ENCODE results near the gene ZFPL1. TPM values are rescaled to one million over a fixed set of nuclear protein-coding genes. Genes with fewer than 3 reads are reported as not detected.

Gene ZFPL1
- total and polyA plus RNA-seq, 7 experiments from 2014 or later = 24.2 to 53.0 (median 39.1) TPM

DNA sequence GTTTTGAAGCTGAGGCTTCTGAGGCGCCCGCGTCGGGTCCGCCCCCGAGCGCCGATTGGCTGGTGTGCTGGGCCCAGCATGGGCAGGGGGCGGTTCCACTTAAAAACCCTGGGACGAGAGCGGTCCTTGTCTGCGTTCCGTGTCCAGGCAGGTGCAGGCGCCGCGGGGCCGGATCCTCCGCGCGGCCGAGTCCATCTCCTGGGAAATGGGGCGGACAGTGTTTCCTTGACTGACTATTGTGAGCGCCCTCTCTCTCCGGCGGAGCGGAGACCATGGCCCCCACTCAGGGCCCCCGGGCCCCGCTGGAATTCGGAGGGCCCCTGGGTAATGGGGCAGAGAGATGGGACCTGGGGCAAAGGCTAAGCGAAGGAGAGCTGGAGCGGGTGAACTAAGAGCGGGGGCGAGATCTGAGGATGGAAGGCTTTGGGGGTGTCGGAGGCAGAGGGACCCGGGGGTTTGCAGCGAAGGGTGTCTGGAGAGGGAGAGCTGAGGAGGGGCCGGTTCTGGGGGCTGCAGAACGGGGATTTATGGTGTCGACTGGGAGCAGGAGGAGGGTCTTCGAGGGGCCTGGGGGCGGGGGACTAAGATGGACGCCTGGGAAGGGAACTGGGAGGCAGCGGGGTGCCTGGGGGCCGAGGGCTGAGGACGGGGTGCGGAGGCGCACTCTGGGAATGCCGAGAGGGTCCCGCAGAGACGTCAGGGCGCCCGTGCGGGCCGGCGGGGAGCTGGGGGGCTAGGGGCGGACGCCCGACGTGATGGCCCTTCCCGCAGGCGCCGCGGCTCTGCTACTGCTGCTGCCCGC, 27.9 kb downstream of the ZFPL1 start, which contains the start of gene TM7SF2:
Gene TM7SF2, plus strand, starts transcription at position 129 of the 802 bp plus-strand sequence. Its CDS starts 144 bp downstream, at position 273.
- Mint-ChIP-seq H3K36me3 (peaks cover 0 to 4% (median under 1%) of the 10 kb centered on the region in 5 donors), H3K9me3 (no peaks in the 10 kb centered on the region), H3K4me1 (peaks cover 17 to 52% (median 38%) of the 10 kb centered on the region in 7 donors), H3K4me3 (peak within 1 kb of the TSS; percentile 85 to 97 (median 89)), H3K27ac (peak within 1 kb of the TSS; percentile 80 to 100 (median 90)), H3K27me3 (no peaks in the 10 kb centered on the region)
- H3K36me3 ChIP-seq (ENCODE audit: control insufficient read depth in 2 of 3, insufficient read depth in 3 of 3, low read length in 3 of 3) = peaks cover 0 to 37% (median 4%) of the 10 kb centered on the region in 3 experiments
- no peaks in the 10 kb centered on the region for H3K9me3 ChIP-seq (ENCODE audit: control insufficient read depth in 2 of 3, low read length in 3 of 3)
- ATAC-seq = peak; percentile 82
- H3K27me3 ChIP-seq (ENCODE audit: control insufficient read depth in 2 of 2, insufficient read depth in 2 of 2, low read length in 2 of 2) = no peaks in the 10 kb centered on the region
- intact Hi-C loops (cut with micrococcal nuclease) = loop anchor here (1.0 to 10.0 kb wide), 9 partner anchors 10 to 400 kb away; partner anchors contain the start of genes ATG2A (in 1 of the 2), CAPN1 (in 1 of the 2), CDC42EP2 (in 1 of the 2) and FAU (in 1 of the 2)
- peak within 1 kb of the TSS; percentile 83 for H3K4me3 ChIP-seq (ENCODE audit: low read length)
- POLR2A ChIA-PET = interaction anchor here (0.6 to 7.5 kb wide), 17 partner anchors 10 to 967 kb away, joined by 3 to 98 read pairs (median 4); partner anchors contain the start of genes ARL2, CAPN1, CDCA5 and FAU
- peak; percentile 84 to 94 (median 92) for DNase-seq
- peaks cover 33 to 36% of the 10 kb centered on the region in 2 donors for H3K4me1 ChIP-seq (ENCODE audit: control insufficient read depth in 2 of 2, insufficient read depth in 2 of 2, low read length in 2 of 2)
- peak within 1 kb of the TSS; percentile 74 for H3K27ac ChIP-seq (ENCODE audit: low read depth, low read length)
- CTCF ChIA-PET = interaction anchor here (0.8 to 4.1 kb wide), 5 partner anchors 9 to 99 kb away, joined by 3 to 48 read pairs (median 4); partner anchors contain the start of genes FAU and MRPL49

DNA sequence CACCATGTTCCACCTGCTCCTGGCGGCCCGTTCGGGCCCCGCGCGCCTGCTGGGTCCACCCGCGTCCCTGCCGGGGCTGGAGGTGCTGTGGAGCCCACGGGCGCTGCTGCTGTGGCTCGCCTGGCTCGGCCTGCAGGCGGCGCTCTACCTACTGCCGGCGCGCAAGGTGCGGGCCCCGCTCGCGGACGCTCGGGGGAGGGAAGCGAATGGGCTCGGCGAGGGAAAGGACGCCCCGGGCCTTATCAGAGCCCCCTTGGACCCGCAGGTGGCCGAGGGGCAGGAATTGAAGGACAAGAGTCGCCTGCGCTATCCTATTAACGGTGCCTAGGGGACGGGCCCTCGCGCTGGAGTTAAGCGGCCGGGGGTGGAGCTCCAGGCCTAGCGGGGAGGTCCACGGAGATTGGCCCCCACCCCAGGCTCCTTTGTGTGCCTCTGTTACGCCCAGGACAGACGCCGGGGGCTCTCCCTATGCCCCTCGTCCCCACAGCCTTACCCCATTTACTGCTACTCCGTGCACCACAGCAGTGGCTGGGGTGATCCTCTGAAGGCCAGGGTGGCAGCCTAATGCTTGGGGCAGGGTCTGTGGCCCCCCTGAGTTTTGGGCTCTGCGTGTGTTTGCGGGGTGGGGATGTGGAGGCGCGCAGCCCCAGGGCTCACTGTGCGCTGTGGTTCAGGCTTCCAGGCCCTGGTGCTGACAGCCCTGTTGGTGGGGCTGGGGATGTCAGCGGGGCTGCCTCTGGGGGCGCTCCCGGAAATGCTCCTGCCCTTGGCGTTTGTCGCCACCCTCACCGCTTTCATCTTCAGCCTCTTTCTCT, 28.7 kb downstream of the ZFPL1 start:
- H3K27ac ChIP-seq (ENCODE audit: low read depth, low read length) = peak overlapping the region; percentile 74
- DNase-seq (peak; percentile 67 to 88 (median 81)), ATAC-seq (peak; percentile 69)
- POLR2A ChIA-PET = interaction anchor here (0.6 to 7.5 kb wide), 14 partner anchors 9 to 967 kb away, joined by 3 to 98 read pairs (median 4); partner anchors contain the start of genes CAPN1, CDCA5, FAU and MRPL49
- CTCF ChIA-PET = interaction anchor here (0.7 to 4.1 kb wide), 3 partner anchors 8 to 30 kb away, joined by 3 to 48 read pairs (median 3); partner anchors contain the start of genes FAU and MRPL49
- H3K4me1 ChIP-seq (ENCODE audit: control insufficient read depth in 2 of 2, insufficient read depth in 2 of 2, low read length in 2 of 2) = peaks cover 33 to 36% of the 10 kb centered on the region in 2 donors
- H3K9me3 ChIP-seq (ENCODE audit: control insufficient read depth in 2 of 3, low read length in 3 of 3) = no peaks in the 10 kb centered on the region
- Mint-ChIP-seq H3K36me3 (peaks cover 0 to 5% (median 3%) of the 10 kb centered on the region in 5 donors), H3K27me3 (no peaks in the 10 kb centered on the region), H3K4me3 (peak overlapping the region; percentile 83 to 97 (median 89)), H3K27ac (peak overlapping the region; percentile 76 to 100 (median 84)), H3K4me1 (peaks cover 17 to 55% (median 38%) of the 10 kb centered on the region in 7 donors), H3K9me3 (no peaks in the 10 kb centered on the region)
- no peaks in the 10 kb centered on the region for H3K27me3 ChIP-seq (ENCODE audit: control insufficient read depth in 2 of 2, insufficient read depth in 2 of 2, low read length in 2 of 2)
- peaks cover 0 to 29% (median 0%) of the 10 kb centered on the region in 3 experiments for H3K36me3 ChIP-seq (ENCODE audit: control insufficient read depth in 2 of 3, insufficient read depth in 3 of 3, low read length in 3 of 3)
- intact Hi-C loops (cut with micrococcal nuclease) = loop anchor here (1.0 to 10.0 kb wide), 5 partner anchors 70 to 400 kb away; partner anchors contain the start of genes ATG2A (in 1 of the 2), CDC42EP2 (in 1 of the 2), RASGRP2 (in 1 of the 2) and SAC3D1 (in 1 of the 2)
- peak overlapping the region; percentile 83 for H3K4me3 ChIP-seq (ENCODE audit: low read length)

DNA sequence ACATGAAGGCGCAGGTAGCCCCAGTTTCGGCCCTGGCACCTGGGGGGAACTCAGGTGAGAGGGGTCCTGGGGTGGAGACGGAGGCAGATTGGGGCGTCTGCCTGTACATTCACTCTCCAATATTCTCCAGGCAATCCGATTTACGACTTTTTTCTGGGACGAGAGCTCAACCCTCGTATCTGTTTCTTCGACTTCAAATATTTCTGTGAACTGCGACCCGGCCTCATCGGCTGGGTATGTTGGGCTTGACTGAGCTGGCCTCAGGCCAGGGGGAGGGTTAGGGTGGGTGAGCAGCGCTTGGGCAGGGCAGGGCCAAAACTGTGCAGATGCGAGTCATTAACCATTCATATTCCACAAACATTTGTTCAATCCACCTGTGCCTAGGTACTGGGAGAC, 29.3 kb downstream of the ZFPL1 start:
- H3K4me3 ChIP-seq (ENCODE audit: low read length) = peak overlapping the region; percentile 83

DNA sequence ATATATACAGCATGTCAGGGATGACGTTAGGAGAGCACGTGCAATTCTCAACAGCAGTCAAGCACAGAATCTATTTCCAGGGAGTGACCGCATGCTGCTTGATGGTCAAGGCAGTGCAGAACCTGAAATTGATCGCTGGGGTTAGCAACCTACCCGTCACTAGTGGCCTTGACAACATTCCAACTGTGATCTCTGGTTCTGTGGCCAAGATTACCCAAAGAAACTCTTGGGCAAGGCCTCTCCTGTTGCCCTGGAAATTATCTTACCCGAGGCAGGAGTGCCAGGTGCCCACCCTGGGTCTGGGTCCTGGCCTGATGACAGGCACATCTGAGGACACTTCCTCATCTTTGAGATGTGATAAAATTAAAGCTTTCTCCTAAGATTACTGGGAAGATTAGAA, 29.8 kb downstream of the ZFPL1 start:
- peak overlapping the region; percentile 41 to 100 (median 84) for H3K27ac Mint-ChIP-seq
- DNase-seq (no peak), ATAC-seq (no peak)
- peaks cover 4 to 28% (median 4%) of the 10 kb centered on the region in 3 experiments for H3K36me3 ChIP-seq (ENCODE audit: control insufficient read depth in 2 of 3, insufficient read depth in 3 of 3, low read length in 3 of 3)
- peaks cover 33 to 39% of the 10 kb centered on the region in 2 donors for H3K4me1 ChIP-seq (ENCODE audit: control insufficient read depth in 2 of 2, insufficient read depth in 2 of 2, low read length in 2 of 2)
- H3K4me3 Mint-ChIP-seq = peak overlapping the region; percentile 31 to 97 (median 88)
- ChIA-PET POLR2A (interaction anchor here (0.5 to 7.5 kb wide), 8 partner anchors 8 to 431 kb away, joined by 3 to 98 read pairs (median 6); partner anchors contain the start of genes ARL2, FAU, MRPL49 and SYVN1), CTCF (interaction anchor here (0.9 to 4.1 kb wide), 3 partner anchors 7 to 24 kb away, joined by 3 to 48 read pairs (median 4); partner anchors contain the start of genes FAU and MRPL49)
- intact Hi-C loops (cut with micrococcal nuclease) = loop anchor here (5.0 to 10.0 kb wide), 4 partner anchors 72 to 398 kb away; partner anchors contain the start of genes CDC42EP2 (in 1 of the 2), RASGRP2 (in 1 of the 2) and SAC3D1 (in 1 of the 2)
- H3K4me3 ChIP-seq (ENCODE audit: low read length) = no peak overlapping the region
- no peaks in the 10 kb centered on the region for H3K27me3 Mint-ChIP-seq
- H3K27me3 ChIP-seq (ENCODE audit: control insufficient read depth in 2 of 2, insufficient read depth in 2 of 2, low read length in 2 of 2) = no peaks in the 10 kb centered on the region
- peaks cover 0 to 2% (median 0%) of the 10 kb centered on the region in 11 donors for H3K9me3 Mint-ChIP-seq
- peak overlapping the region; percentile 74 for H3K27ac ChIP-seq (ENCODE audit: low read depth, low read length)
- H3K4me1 Mint-ChIP-seq = peaks cover 17 to 64% (median 46%) of the 10 kb centered on the region in 7 donors
- no peaks in the 10 kb centered on the region for H3K9me3 ChIP-seq (ENCODE audit: control insufficient read depth in 2 of 3, low read length in 3 of 3)
- H3K36me3 Mint-ChIP-seq = peaks cover 0 to 12% (median 11%) of the 10 kb centered on the region in 5 donors

More for the DNA sequence above, 29.3 kb downstream of the ZFPL1 start:
- Histone ChIP-seq H3K9me3 (ENCODE audit: control insufficient read depth in 2 of 3, low read length in 3 of 3) (no peaks in the 10 kb centered on the region), H3K27ac (ENCODE audit: low read depth, low read length) (peak overlapping the region; percentile 74), H3K27me3 (ENCODE audit: control insufficient read depth in 2 of 2, insufficient read depth in 2 of 2, low read length in 2 of 2) (no peaks in the 10 kb centered on the region), H3K36me3 (ENCODE audit: control insufficient read depth in 2 of 3, insufficient read depth in 3 of 3, low read length in 3 of 3) (peaks cover 0 to 27% (median under 1%) of the 10 kb centered on the region in 3 experiments), H3K4me1 (ENCODE audit: control insufficient read depth in 2 of 2, insufficient read depth in 2 of 2, low read length in 2 of 2) (peaks cover 33 to 39% of the 10 kb centered on the region in 2 donors)
- Mint-ChIP-seq H3K36me3 (peaks cover 0 to 8% (median 6%) of the 10 kb centered on the region in 5 donors), H3K4me1 (peaks cover 17 to 59% (median 41%) of the 10 kb centered on the region in 7 donors), H3K27ac (peak overlapping the region; percentile 76 to 100 (median 84)), H3K4me3 (peak overlapping the region; percentile 83 to 97 (median 89)), H3K9me3 (no peaks in the 10 kb centered on the region), H3K27me3 (no peaks in the 10 kb centered on the region)
- ChIA-PET POLR2A (interaction anchor here (1.0 to 7.5 kb wide), 7 partner anchors 8 to 369 kb away, joined by 4 to 98 read pairs (median 8); partner anchors contain the start of genes ARL2, FAU, MRPL49 and RASGRP2), CTCF (interaction anchor here (0.7 to 4.1 kb wide), 4 partner anchors 8 to 31 kb away, joined by 3 to 48 read pairs (median 3); partner anchors contain the start of genes FAU and MRPL49)
- DNase-seq (no peak), ATAC-seq (no peak)
- intact Hi-C loops (cut with micrococcal nuclease) = loop anchor here (5.0 to 10.0 kb wide), 4 partner anchors 71 to 399 kb away; partner anchors contain the start of genes CDC42EP2 (in 1 of the 2), RASGRP2 (in 1 of the 2) and SAC3D1 (in 1 of the 2)

DNA sequence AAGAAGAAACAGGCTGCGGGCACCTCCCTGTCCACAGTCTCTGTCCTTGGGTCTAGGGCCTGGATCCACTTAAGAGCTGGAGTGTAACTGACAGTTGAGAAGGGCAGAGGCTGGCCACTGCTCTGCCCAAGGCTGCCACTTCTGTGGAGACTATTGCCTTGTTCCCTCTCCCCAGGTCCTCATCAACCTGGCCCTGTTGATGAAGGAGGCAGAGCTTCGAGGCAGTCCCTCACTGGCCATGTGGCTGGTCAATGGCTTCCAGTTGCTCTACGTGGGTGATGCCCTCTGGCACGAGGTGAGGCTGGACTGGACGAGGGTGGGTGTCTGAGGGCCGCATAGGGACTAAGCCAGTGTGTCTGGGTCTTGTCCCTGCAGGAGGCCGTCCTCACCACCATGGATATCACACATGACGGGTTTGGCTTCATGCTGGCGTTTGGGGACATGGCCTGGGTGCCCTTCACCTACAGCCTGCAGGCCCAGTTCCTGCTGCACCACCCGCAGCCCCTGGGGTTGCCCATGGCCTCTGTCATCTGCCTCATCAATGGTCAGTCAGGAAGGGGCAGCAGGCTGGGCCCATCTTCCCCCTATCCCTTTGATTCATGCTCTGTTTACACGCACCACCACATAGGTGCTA, 30.6 kb downstream of the ZFPL1 start:
- peaks cover 5 to 28% (median 7%) of the 10 kb centered on the region in 3 experiments for H3K36me3 ChIP-seq (ENCODE audit: control insufficient read depth in 2 of 3, insufficient read depth in 3 of 3, low read length in 3 of 3)
- no peaks in the 10 kb centered on the region for H3K27me3 ChIP-seq (ENCODE audit: control insufficient read depth in 2 of 2, insufficient read depth in 2 of 2, low read length in 2 of 2)
- Mint-ChIP-seq H3K9me3 (peaks cover 0 to 2% (median 0%) of the 10 kb centered on the region in 11 donors), H3K27ac (peak overlapping the region in 6 of 9 donors; percentile 36 to 100 (median 78)), H3K4me3 (peak overlapping the region in 5 of 10 donors; percentile 29 to 97 (median 89)), H3K4me1 (peaks cover 17 to 68% (median 50%) of the 10 kb centered on the region in 7 donors), H3K27me3 (no peaks in the 10 kb centered on the region), H3K36me3 (peaks cover 0 to 13% (median 11%) of the 10 kb centered on the region in 5 donors)
- peak overlapping the region; percentile 17 for H3K27ac ChIP-seq (ENCODE audit: low read depth, low read length)
- ATAC-seq (no peak), DNase-seq (no peak)
- H3K4me1 ChIP-seq (ENCODE audit: control insufficient read depth in 2 of 2, insufficient read depth in 2 of 2, low read length in 2 of 2) = peaks cover 33 to 39% of the 10 kb centered on the region in 2 donors
- POLR2A ChIA-PET = interaction anchor here (0.5 to 7.5 kb wide), 11 partner anchors 7 to 431 kb away, joined by 3 to 98 read pairs (median 4); partner anchors contain the start of genes ARL2, FAU, MRPL49 and SAC3D1
- intact Hi-C loops (cut with micrococcal nuclease) = loop anchor here (5.0 to 10.0 kb wide), 4 partner anchors 72 to 398 kb away; partner anchors contain the start of genes CDC42EP2 (in 1 of the 2), RASGRP2 (in 1 of the 2) and SAC3D1 (in 1 of the 2)
- CTCF ChIA-PET = interaction anchor here (1.1 kb wide), 1 partner anchor 17 kb away, joined by 4 read pairs; no protein-coding TSS in a partner anchor
- no peaks in the 10 kb centered on the region for H3K9me3 ChIP-seq (ENCODE audit: control insufficient read depth in 2 of 3, low read length in 3 of 3)
- no peak overlapping the region for H3K4me3 ChIP-seq (ENCODE audit: low read length)
